SK-N-SH (cell line): ENCODE data around the gene SACM1L. TPM values are rescaled to one million over a fixed set of nuclear protein-coding genes. Genes with fewer than 3 reads are reported as not detected.

Experiments
- CTCF ChIA-PET: fragments of 300-600, 350-600 bp; formaldehyde crosslinking; extraction: SDS; loops from one replicate; lab custom pipeline; 2021; lab: Yijun Ruan, JAX
- POLR2A ChIA-PET: fragments of 350-600 bp; sonication (Branson Sonifier 250); formaldehyde crosslinking; extraction: SDS; loops from one replicate; lab custom pipeline; 2020; ENCODE audit warnings: antibody characterized with exemption, inconsistent platforms; lab: Yijun Ruan, JAX
- DNase-seq: peaks from one replicate; pipeline ENCODE4 v3.0.0; 2012
- H2AFZ ChIP-seq: fragments of 200-600 bp; sonication (generic); 2 replicates; pipeline ENCODE4 v1.8.1; 2016; ENCODE audit warnings: antibody characterized with exemption, mild to moderate bottlenecking, low read depth
- H3F3A ChIP-seq: fragments of 200-600 bp; sonication (generic); replicated peaks from 2 replicates; pipeline ENCODE3; 2016; ENCODE audit warnings: antibody characterized with exemption, mild to moderate bottlenecking; ENCODE audit not compliant: insufficient read depth
- H3K27ac ChIP-seq, 2 experiments: fragments of 200-500 bp in 1 of 2; fragments of 200-600 bp in 1 of 2; sonication (Bioruptor generic) in 1 of 2; sonication (generic), shearing (Covaris generic) in 1 of 2; 2 replicates each; pipeline versions ENCODE4 v1.5.1 to v1.6.1; 2014 to 2016; ENCODE audit warnings: low read depth in 2 of 2, inconsistent platforms in 1 of 2, low read length in 1 of 2, mild to moderate bottlenecking in 1 of 2, mixed read lengths in 1 of 2
- H3K27me3 ChIP-seq: fragments of 200-600 bp; sonication (generic), shearing (Covaris generic); 2 replicates; pipeline ENCODE4 v1.6.1; 2016; ENCODE audit warnings: mixed run types; ENCODE audit not compliant: insufficient read depth
- H3K36me3 ChIP-seq, 2 experiments: fragments of 200-500 bp in 1 of 2; fragments of 200-600 bp in 1 of 2; sonication (Bioruptor generic) in 1 of 2; sonication (generic) in 1 of 2; replicated peaks in 1 of 2; 2 replicates each; pipeline versions ENCODE3 to v1.5.1; 2014 to 2016; ENCODE audit warnings: low read length in 1 of 2, mild to moderate bottlenecking in 1 of 2; ENCODE audit not compliant: insufficient read depth in 2 of 2, control insufficient read depth in 1 of 2
- H3K4me1 ChIP-seq, 2 experiments: fragments of 200-500 bp in 1 of 2; fragments of 200-600 bp in 1 of 2; sonication (Bioruptor generic) in 1 of 2; sonication (generic), shearing (Covaris generic) in 1 of 2; 2 replicates each; pipeline versions ENCODE4 v1.5.1 to v1.6.1; 2014 to 2016; ENCODE audit warnings: low read depth in 1 of 2, low read length in 1 of 2, mixed run types in 1 of 2; ENCODE audit not compliant: insufficient read depth in 2 of 2, control insufficient read depth in 1 of 2
- H3K4me2 ChIP-seq: fragments of 200-600 bp; sonication (generic), shearing (Covaris generic); 2 replicates; pipeline ENCODE4 v1.6.1; 2017; ENCODE audit warnings: mixed run types
- H3K4me3 ChIP-seq, 2 experiments: fragments of 200-500 bp in 1 of 2; fragments of 200-600 bp in 1 of 2; sonication (Bioruptor generic) in 1 of 2; sonication (generic), shearing (Covaris generic) in 1 of 2; 2 replicates each; pipeline versions ENCODE4 v1.5.1 to v1.8.1; 2014 to 2016; ENCODE audit warnings: low read depth in 2 of 2, inconsistent platforms in 1 of 2, low read length in 1 of 2, mild to moderate bottlenecking in 1 of 2, mixed read lengths in 1 of 2, moderate library complexity in 1 of 2
- H3K79me2 ChIP-seq: fragments of 200-600 bp; sonication (generic); 2 replicates; pipeline ENCODE4 v1.8.1; 2017; ENCODE audit warnings: mild to moderate bottlenecking; ENCODE audit not compliant: insufficient read depth
- H3K9ac ChIP-seq: fragments of 200-600 bp; sonication (generic); 2 replicates; pipeline ENCODE4 v1.6.1; 2017; ENCODE audit warnings: mixed run types
- H3K9me2 ChIP-seq: fragments of 200-600 bp; sonication (generic); 2 replicates; pipeline ENCODE4 v1.6.1; 2017; ENCODE audit warnings: mixed run types
- H3K9me3 ChIP-seq: fragments of 200-600 bp; sonication (generic); 2 replicates; pipeline ENCODE4 v1.6.1; 2017; ENCODE audit warnings: mixed run types, mild to moderate bottlenecking, moderate library complexity
- H4K20me1 ChIP-seq: fragments of 200-600 bp; sonication (generic); 2 replicates; pipeline ENCODE4 v1.6.1; 2017; ENCODE audit warnings: mild to moderate bottlenecking, mixed run types; ENCODE audit not compliant: insufficient read depth
- CHD2 ChIP-seq: fragments of 150-350 bp; IDR thresholded peaks from 2 replicates; pipeline ENCODE4 v1.6.1; 2018; ENCODE audit warnings: low read length; ENCODE audit not compliant: partially characterized antibody
- EZH2phosphoT487 ChIP-seq: fragments of 200-600 bp; sonication (generic); IDR thresholded peaks from 2 replicates; pipeline ENCODE4 v1.6.1; 2017; ENCODE audit warnings: low read depth, mixed run types, mild to moderate bottlenecking, antibody characterized with exemption, moderate library complexity, borderline replicate concordance
- FOXJ3 ChIP-seq: sonication (generic); formaldehyde crosslinking; IDR thresholded peaks from 2 replicates; pipeline ENCODE4 v1.5.1; 2020; ENCODE audit warnings: mild to moderate bottlenecking, missing genetic modification reagents
- GATA2 ChIP-seq: sonication (generic); formaldehyde crosslinking; IDR thresholded peaks from 2 replicates; pipeline ENCODE4 v1.5.0; 2020; ENCODE audit warnings: mild to moderate bottlenecking, missing genetic modification reagents
- MEF2A ChIP-seq: IDR thresholded peaks from 2 replicates; pipeline ENCODE4 v1.4.0; 2012; ENCODE audit warnings: low read depth, borderline replicate concordance
- NFIC ChIP-seq: IDR thresholded peaks from 2 replicates; pipeline ENCODE4 v1.4.0; 2012; ENCODE audit warnings: borderline replicate concordance
- NRF1 ChIP-seq: IDR thresholded peaks from 2 replicates; pipeline ENCODE4 v1.6.1; 2012; ENCODE audit warnings: low read depth, mild to moderate bottlenecking, low read length
- PBX3 ChIP-seq: IDR thresholded peaks from 2 replicates; pipeline ENCODE4; 2012
- RXRA ChIP-seq: IDR thresholded peaks from 2 replicates; pipeline ENCODE4 v1.4.0; 2012; ENCODE audit warnings: low read depth, mild to moderate bottlenecking, borderline replicate concordance
- SMC3 ChIP-seq: IDR thresholded peaks from 2 replicates; pipeline ENCODE4 v1.6.1; 2012; ENCODE audit warnings: low read depth, low read length, improper control_type of control experiment
- TAF1 ChIP-seq: IDR thresholded peaks from 2 replicates; pipeline ENCODE4 v1.6.1; 2012; ENCODE audit warnings: low read depth, mild to moderate bottlenecking, low read length, moderate library complexity, borderline replicate concordance
- TCF12 ChIP-seq: IDR thresholded peaks from 2 replicates; pipeline ENCODE4 v1.4.0; 2012
- TEAD4 ChIP-seq: IDR thresholded peaks from 2 replicates; pipeline ENCODE4 v1.4.0; 2012; ENCODE audit warnings: mild to moderate bottlenecking, borderline replicate concordance; ENCODE audit not compliant: insufficient read depth
- YY1 ChIP-seq: IDR thresholded peaks from 2 replicates; pipeline ENCODE4 v1.4.0; 2012; ENCODE audit warnings: low read depth, mild to moderate bottlenecking
- WGBS: methylation state at CpG from one replicate; pipeline ENCODE4 v1.1.6; 2017; ENCODE audit warnings: low lambda C conversion rate; 5-methylcytosine and 5-hydroxymethylcytosine counted together
- polyA plus RNA-seq, 3 experiments: library from polyadenylated mRNA; depleted of rRNA; stranded (reverse); fragments of >200 nt; gene quantifications; 2 replicates each; pipeline ENCODE4 v1.2.3, GENCODE V29; 2012
- TF ChIP-seq, protein P1 (sequence below): fragments of 150-350 bp; IDR thresholded peaks from 2 replicates; pipeline ENCODE4 v1.6.1; 2017; ENCODE audit warnings: antibody characterized with exemption, low read length, low read depth, borderline replicate concordance

Gene SACM1L
- polyA plus RNA-seq, 1 of the 3 experiments (the other 2 are of a cell fraction): 11.2 TPM

- no peak for TF ChIP-seq GATA2 (CRISPR knock-in tag)
- no peak for TF ChIP-seq TEAD4
Observed at GRCh38 chr3:45783667-45784066, 94.5 kb downstream of the SACM1L start (continued).

- H3K9ac ChIP-seq: no peak overlapping the region
- no peaks in the 10 kb centered on the region for H3K4me1 ChIP-seq
- H3K9me2 ChIP-seq: no peaks in the 10 kb centered on the region
- POLR2A ChIA-PET: no interaction called here
- H3K27me3 ChIP-seq: no peaks in the 10 kb centered on the region; the same call in 1 of the 2 replicates
- no peak for DNase-seq
- WGBS: 21% methylated on average over 1 of the region's 3 CpGs
- H3K4me2 ChIP-seq: no peak overlapping the region
- no peaks in the 10 kb centered on the region for H3F3A ChIP-seq
- no peaks in the 10 kb centered on the region for H4K20me1 ChIP-seq
- no peak overlapping the region for H3K4me3 ChIP-seq
- TF ChIP-seq SMC3: no peak
- no peak for TF ChIP-seq YY1
- TF ChIP-seq, all 33 proteins: peak for 0
- H2AFZ ChIP-seq: no peak overlapping the region
- H3K27ac ChIP-seq: no peak overlapping the region
- CTCF ChIA-PET: interaction anchor here (1.3 kb wide), 1 partner anchor 294 kb away, joined by 3 read pairs; no protein-coding TSS in a partner anchor
- no peaks in the 10 kb centered on the region for H3K36me3 ChIP-seq
- no peaks in the 10 kb centered on the region for H3K79me2 ChIP-seq
- no peaks in the 10 kb centered on the region; the same call in 1 of the 2 replicates for H3K9me3 ChIP-seq
Observed at GRCh38 chr3:45785605-45786150, 96.5 kb downstream of the SACM1L start.

DNA sequence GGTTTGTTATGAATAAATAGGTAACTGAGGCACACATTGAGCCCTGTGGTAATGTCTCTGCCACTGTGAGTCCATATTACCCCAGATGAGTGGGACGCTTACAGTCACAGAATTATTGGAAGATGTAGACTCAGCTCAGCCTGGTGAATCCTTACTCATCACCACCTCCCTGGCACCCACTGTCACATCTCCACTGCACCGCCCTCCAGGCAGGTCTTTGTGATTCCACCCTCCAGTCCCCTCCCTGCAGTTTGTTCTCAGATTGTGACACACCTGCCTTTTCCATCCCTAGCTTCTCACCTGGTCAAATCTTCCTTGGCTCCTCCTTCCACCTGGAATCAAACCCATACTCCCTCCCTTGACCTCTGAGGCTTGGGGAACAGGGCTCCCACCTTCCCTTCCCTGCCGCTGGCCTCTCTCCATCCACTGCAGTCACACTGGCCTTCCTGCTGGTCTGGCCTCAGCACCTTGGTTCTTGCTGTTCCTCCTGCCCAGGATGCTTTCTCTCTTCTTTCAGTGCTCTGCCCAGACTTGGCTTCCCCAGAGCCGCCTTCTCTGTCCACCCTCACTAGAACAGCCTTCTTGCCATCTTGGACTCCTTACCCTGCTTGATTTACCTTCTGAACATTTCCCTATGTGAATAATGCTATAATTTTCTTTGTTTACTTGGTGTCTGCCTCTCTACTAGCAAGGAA lies 97.8 kb downstream of the SACM1L start:
- no peaks in the 10 kb centered on the region for H3K9me2 ChIP-seq
- H4K20me1 ChIP-seq: no peaks in the 10 kb centered on the region
- no peaks in the 10 kb centered on the region for H3F3A ChIP-seq
- no peak overlapping the region for H3K9ac ChIP-seq
- H3K9me3 ChIP-seq: no peaks in the 10 kb centered on the region; the same call in 1 of the 2 replicates
- TF ChIP-seq, protein P1, sequence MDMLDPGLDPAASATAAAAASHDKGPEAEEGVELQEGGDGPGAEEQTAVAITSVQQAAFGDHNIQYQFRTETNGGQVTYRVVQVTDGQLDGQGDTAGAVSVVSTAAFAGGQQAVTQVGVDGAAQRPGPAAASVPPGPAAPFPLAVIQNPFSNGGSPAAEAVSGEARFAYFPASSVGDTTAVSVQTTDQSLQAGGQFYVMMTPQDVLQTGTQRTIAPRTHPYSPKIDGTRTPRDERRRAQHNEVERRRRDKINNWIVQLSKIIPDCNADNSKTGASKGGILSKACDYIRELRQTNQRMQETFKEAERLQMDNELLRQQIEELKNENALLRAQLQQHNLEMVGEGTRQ: no peak
- TF ChIP-seq FOXJ3 (CRISPR knock-in tag) (no peak), TCF12 (no peak), NFIC (no peak), MEF2A (no peak), TAF1 (no peak), CHD2 (no peak), RXRA (no peak), EZH2phosphoT487 (no peak), PBX3 (no peak), NRF1 (no peak)
- no peak overlapping the region for H3K27ac ChIP-seq
- no peak overlapping the region for H2AFZ ChIP-seq
- no peaks in the 10 kb centered on the region for H3K27me3 ChIP-seq
- no peak for DNase-seq
- ChIA-PET POLR2A (no interaction called here), CTCF (interaction anchor here (0.7 to 1.3 kb wide), 3 partner anchors 22 to 292 kb away, joined by 3 to 4 read pairs (median 3); no protein-coding TSS in a partner anchor)
- H3K4me3 ChIP-seq: no peak overlapping the region
- no peaks in the 10 kb centered on the region for H3K4me1 ChIP-seq
- 16% methylated on average over 4 of the region's 4 CpGs for WGBS
- no peaks in the 10 kb centered on the region for H3K36me3 ChIP-seq
- no peaks in the 10 kb centered on the region for H3K79me2 ChIP-seq
- no peak overlapping the region for H3K4me2 ChIP-seq
